Measurements from ENCODE around the gene TMOD1.

GRCh38 chr9:97573482-97574073, 72.1 kb downstream of the TMOD1 start:
- TF ChIP-seq PPARA (CRISPR knock-in tag; IDR thresholded peaks at IDR 0.05; ENCODE audit: borderline replicate concordance) (no peak), ZFP30 (CRISPR knock-in tag; IDR thresholded peaks at IDR 0.05) (no peak), POU6F1 (CRISPR knock-in tag; IDR thresholded peaks at IDR 0.05; ENCODE audit: borderline replicate concordance, low read depth) (no peak), ARNTL (CRISPR knock-in tag; IDR thresholded peaks at IDR 0.05; ENCODE audit: borderline replicate concordance, low read depth) (no peak), CREB5 (CRISPR knock-in tag; IDR thresholded peaks at IDR 0.05; ENCODE audit: low read depth) (no peak)

All from SK-N-SH treated with all-trans-retinoic acid at 6 μM for 48 hours (cell line).